GM18519 (cell line): ENCODE measurements around the gene KCNMA1.
"Not testable (repeated sequence)": the region's sequence is repeated elsewhere in the genome, so short reads cannot be mapped to it uniquely, and the experiment has no call there.

Experiments used
- ATAC-seq: cut with Tn5 transposase; IDR thresholded peaks from one replicate; pipeline ENCODE4 v1.9.1; 2021; ENCODE audit warnings: mild to moderate bottlenecking, moderate library complexity; ENCODE audit not compliant: unreplicated experiment, low FRiP score

KCNMA1 gene

GRCh38 chr10:77541944-77542343 is 95.7 kb downstream of the KCNMA1 start:
- ATAC-seq = no peak

DNA sequence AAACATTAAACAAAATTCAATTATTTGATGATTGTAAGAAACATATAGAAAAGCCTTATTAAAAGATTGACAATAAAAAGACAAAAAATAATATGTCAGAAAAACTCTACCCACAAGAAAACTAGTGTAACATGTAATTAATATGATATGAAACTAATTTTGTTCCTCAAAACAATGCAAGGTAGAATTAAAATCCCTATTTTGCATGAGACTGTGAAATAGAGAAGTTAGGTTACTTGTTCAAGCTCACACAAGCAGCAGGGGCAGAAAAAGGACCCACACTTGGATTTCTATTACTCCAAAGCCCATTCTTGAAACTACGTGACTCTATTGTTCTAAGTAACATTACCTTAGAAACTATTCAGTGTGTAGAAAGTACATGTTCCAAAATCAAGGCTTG is 96.4 kb downstream of the KCNMA1 start:
- no peak for ATAC-seq

GRCh38 chr10:77539147-77539935 is 98.3 kb downstream of the KCNMA1 start:
- no peak for ATAC-seq

DNA sequence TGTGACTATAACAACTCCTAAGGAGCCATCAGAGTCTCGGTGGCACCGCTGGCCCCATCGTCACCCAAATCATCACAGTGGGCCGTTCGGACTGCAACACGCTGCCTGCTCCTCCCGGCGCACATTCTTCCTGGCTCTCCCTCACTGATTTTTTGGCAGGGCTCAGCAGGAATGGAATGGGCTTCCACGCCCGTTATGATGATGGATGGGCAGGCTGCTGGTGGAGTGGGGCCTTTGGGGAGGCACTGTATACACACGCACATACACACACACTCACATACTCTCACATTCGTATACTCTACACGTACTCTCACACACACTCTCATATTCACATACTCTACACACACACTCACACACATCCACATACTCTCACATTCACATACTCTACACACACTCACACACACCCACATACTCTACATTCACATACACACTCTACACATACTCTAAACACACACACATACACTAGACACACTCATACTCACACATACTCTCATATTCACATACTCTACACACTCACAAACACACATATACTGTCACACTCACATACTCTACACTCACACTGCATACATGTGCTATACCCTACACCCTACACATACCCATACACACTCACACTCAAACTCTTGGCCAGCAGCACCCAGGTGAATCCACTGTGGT is 99.8 kb downstream of the KCNMA1 start:
- ATAC-seq = no peak

DNA sequence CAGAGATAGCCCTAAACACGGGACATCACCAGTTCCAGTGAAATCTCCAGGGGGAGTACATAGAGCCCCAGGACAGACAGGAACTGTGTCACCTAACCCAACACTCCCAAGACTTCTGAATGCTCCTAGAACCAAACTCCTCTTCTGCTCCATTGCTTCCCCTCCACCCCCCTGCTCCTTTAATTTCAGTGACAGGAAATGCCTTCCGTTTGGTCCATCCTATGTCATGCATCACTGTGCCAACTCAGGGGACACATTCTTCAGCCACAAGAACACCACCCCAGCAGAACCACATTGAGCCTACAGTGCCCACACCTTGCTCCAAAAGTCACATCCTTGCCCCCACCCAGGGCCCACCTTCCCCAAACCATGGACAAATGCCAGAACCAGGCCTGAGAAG is 100.5 kb downstream of the KCNMA1 start:
- no peak for ATAC-seq

GRCh38 chr10:77533887-77534278 is 103.7 kb downstream of the KCNMA1 start:
- ATAC-seq = no peak

GRCh38 chr10:77533146-77533886 is 104.3 kb downstream of the KCNMA1 start:
- no peak for ATAC-seq

GRCh38 chr10:77532068-77532467 is 105.5 kb downstream of the KCNMA1 start:
- no peak for ATAC-seq

DNA sequence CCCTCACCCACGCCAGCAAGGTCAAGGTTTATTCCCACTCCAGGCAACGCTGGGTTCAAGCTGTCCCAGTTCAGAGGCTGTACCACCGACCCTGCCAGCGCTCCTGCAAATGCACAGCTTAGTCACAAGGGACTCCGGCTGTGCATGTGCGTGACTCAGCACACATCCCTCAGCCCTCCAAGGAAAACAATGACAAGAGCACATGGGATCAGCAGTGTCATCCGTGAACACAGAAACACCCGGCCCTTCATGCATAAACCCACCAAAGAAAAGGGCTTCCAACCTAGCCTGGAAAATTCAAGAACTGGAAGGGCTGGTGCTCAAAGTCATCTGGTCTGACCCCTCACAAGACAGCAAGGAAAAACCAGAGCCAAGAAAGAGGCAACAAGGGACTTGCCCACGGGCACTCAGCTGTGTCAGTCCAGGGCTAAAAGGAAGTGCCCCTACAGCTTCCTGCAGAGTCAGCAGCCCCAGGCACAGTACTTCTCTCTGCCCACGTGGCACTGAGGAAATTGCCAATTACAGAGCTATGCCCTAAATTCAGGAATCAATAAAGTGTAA is 106.1 kb downstream of the KCNMA1 start:
- no peak for ATAC-seq

DNA sequence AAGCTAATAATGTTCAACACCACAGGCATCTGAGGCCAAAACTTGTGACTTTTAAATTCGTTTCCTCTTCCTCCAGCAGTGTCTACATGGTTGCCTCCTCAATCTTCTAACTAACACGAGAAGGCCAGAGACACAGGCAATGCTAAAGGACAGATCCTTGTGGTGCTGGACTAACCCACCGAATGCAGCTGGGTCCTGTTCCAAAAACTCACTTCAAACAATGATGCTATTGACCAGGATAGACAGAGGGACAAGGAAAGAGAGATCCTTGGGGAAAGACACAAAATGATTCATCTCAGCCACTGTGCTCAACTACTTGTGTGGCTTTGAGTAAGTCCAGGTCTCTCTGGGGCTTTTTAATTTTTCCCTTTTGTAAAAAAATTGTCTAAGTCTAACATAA is 107.6 kb downstream of the KCNMA1 start:
- no peak for ATAC-seq

DNA sequence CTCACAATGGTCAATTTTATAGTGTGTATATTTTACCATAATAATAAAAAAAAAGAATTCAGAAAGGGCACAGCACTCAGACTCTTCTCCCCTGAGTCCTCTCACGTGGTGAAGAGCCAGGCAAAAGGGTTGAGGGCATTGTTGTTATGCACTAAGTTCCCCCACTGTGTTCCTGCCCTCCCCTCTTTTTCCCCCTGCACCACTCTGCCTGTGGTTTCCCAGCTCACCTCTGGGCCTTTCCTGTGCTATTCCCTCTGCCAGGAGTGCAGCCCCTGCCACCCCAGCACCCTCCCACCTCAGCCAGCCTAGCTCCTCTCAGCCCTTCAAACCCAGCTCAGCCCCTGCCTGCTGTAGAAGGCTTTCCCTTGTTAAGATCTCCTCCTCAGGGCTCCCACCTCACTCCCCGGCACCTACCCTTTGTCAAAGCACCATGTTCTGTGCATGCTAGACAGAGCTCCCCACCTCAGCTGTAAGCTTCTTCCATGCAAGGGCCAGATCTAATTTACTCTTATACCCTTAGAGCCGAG is 108.5 kb downstream of the KCNMA1 start:
- no peak for ATAC-seq

DNA sequence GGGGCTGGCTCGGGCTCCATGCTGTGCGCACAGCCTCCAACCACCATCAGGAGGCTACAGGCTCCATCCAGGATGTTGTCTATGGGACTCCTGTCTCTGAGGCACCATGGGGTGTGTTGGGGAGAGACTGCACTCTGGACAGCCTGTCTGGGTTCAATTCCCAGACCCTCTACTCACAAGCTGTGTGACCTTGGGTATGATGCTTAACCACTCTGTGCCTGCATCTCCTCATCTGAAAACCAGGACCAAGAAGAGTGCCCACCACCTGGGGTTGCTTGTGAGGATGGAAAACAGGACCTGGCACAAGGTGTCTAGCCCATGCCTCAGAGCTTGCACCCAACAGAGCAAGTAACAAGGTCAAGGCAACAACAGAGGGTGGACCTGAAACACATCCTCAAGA is 109.8 kb downstream of the KCNMA1 start:
- ATAC-seq = no peak

DNA sequence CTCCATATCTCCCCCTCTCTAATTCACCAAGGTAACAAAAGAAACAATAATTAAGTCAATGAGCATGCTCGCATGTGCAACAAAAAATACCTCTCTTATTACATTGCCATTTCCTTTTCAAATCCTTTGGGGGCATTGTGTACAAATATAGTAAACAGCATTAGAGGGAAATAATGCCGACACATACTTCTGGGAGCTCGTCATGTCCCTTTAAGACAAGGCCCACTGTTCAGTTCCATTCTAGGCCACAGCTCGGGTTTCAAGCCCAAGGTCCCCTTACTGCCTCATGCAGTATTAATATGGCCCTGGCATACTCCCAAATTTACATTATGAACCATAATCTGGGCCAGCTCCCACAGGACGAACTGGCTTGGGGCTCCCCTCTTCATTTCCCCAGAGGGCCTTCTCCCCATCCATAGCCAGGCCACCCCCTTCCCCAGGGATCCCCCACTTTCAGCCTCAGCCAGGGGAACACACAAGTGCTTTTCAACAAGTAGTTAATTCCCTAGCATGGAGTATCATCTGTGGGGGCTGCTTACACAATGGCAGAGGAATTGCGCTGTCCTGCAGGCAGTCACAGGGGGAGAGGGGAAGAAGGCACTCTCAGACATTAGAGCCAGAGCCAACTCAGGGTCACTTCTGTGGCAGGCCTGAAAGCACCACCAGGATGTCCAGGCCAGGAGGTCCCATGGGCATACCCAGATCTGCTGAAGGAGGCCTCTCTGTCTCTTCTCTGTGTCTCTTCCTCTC is 110.6 kb downstream of the KCNMA1 start:
- ATAC-seq = no peak

DNA sequence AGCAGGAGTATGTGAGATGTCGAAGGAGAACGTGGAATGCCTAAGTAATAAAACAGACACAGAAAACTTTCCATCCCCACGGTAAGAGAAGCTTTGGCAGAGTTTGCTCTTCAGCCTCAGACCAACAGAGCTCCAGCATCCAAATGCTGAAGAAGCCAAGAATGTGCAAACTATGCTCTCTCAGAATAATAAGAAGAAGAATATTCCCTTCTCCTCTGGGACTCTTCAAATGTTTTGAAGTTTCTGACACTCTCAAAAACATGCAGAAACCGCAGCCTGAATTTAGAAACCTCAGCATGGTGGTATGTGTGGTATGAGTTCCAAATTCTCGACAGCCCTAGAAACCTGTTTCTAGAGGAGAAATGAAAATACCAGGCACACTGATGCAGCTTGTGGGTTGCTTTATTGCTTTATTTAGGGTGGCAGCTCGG is 113.3 kb downstream of the KCNMA1 start:
- no peak for ATAC-seq

- ATAC-seq = no peak
Observed at GRCh38 chr10:77522268-77522809, 115.3 kb downstream of the KCNMA1 start.

GRCh38 chr10:77520995-77521394 is 116.6 kb downstream of the KCNMA1 start:
- no peak for ATAC-seq

DNA sequence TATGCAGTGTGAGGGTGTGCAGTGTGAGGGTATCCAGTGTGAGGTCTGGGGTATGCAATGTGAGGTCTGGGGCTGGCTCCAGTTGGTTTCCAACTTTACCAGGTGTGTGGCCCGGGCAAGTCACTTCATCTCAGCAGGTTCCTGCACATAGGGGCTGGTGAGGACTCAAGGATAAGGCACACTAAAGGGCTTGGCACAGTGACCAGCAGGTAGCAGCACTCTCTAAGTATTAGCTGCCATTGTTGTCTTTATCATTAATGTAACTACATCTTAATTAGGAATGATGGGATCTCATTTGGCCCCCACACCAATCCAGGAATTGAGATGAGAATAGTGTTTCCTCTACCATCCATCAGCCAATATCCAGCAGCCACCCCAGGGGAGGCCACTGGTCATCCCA is 117.3 kb downstream of the KCNMA1 start:
- ATAC-seq = no peak

DNA sequence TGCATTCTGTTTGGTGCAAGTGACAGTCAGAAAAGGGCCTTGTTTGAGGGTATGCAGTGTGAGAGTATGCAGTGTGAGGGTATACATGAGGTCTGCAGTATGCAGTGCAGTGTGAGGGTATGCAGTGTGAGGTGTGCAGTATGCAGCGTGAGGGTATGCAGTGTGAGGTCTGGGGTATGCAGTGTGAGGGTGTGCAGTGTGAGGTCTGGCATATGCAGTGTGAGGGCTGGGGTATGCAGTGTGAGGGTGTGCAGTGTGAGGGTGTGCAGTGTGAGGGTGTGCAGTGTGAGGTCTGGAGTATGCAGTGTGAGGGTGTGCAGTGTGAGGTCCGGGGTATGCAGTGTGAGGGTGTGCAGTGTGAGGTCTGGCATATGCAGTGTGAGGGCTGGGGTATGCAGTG is 117.8 kb downstream of the KCNMA1 start:
- ATAC-seq = not testable (repeated sequence)

- no peak for ATAC-seq
Observed at GRCh38 chr10:77518910-77519274, 118.7 kb downstream of the KCNMA1 start.
